Breast epithelium (tissue), 3 donors: ENCODE data around the gene AEBP2.

Source experiments
- POLR2A ChIP-seq: fragments of 450-650 bp; IDR thresholded peaks from one replicate; pipeline ENCODE4 v1.6.1; 2016; ENCODE audit warnings: antibody characterized with exemption, mild to moderate bottlenecking, moderate library complexity
- TF ChIP-seq, protein P1 (sequence below), 3 donors: fragments of 450-650 bp; IDR thresholded peaks; one replicate each; pipeline ENCODE4 v1.5.1; 2016 to 2017; ENCODE audit warnings: antibody characterized with exemption in 3 of 3, mild to moderate bottlenecking in 3 of 3, moderate library complexity in 3 of 3

GRCh38 chr12:19410211-19410610 lies 29.1 kb upstream of the AEBP2 start:
- TF ChIP-seq, protein P1, sequence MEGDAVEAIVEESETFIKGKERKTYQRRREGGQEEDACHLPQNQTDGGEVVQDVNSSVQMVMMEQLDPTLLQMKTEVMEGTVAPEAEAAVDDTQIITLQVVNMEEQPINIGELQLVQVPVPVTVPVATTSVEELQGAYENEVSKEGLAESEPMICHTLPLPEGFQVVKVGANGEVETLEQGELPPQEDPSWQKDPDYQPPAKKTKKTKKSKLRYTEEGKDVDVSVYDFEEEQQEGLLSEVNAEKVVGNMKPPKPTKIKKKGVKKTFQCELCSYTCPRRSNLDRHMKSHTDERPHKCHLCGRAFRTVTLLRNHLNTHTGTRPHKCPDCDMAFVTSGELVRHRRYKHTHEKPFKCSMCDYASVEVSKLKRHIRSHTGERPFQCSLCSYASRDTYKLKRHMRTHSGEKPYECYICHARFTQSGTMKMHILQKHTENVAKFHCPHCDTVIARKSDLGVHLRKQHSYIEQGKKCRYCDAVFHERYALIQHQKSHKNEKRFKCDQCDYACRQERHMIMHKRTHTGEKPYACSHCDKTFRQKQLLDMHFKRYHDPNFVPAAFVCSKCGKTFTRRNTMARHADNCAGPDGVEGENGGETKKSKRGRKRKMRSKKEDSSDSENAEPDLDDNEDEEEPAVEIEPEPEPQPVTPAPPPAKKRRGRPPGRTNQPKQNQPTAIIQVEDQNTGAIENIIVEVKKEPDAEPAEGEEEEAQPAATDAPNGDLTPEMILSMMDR (IDR thresholded peaks at IDR 0.05) = no peak
- TF ChIP-seq POLR2A = no peak
